Measurements from ENCODE around the gene TRIM15.

DNA sequence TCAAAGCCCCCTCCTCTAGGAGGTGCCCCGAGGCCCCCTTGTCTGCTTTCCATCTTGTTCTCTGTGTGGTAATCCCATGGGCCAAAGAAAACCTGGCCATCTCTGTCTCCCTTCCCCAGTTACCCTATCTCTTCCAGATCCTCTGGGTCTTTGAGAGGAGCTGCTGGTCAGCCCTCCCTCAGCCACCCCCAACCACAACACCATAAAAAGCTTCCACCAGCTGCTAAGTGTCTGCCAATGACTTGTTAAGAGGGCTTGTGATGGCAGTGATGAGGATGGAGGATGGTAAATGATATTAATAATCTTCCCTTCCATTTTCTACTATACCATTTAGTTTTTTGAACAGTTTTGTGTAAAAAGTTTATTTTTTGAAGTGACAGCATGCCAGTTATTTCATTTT lies 32.6 kb downstream of the TRIM15 start:
- TF ChIP-seq, protein P1, sequence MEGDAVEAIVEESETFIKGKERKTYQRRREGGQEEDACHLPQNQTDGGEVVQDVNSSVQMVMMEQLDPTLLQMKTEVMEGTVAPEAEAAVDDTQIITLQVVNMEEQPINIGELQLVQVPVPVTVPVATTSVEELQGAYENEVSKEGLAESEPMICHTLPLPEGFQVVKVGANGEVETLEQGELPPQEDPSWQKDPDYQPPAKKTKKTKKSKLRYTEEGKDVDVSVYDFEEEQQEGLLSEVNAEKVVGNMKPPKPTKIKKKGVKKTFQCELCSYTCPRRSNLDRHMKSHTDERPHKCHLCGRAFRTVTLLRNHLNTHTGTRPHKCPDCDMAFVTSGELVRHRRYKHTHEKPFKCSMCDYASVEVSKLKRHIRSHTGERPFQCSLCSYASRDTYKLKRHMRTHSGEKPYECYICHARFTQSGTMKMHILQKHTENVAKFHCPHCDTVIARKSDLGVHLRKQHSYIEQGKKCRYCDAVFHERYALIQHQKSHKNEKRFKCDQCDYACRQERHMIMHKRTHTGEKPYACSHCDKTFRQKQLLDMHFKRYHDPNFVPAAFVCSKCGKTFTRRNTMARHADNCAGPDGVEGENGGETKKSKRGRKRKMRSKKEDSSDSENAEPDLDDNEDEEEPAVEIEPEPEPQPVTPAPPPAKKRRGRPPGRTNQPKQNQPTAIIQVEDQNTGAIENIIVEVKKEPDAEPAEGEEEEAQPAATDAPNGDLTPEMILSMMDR (IDR thresholded peaks at IDR 0.05; ENCODE audit: low read length) = no peak
- no peak for TF ChIP-seq EZH2 (IDR thresholded peaks at IDR 0.05; ENCODE audit: borderline replicate concordance, low read length)
